ENCODE results near the gene CCDC146. TPM values are rescaled to one million over a fixed set of nuclear protein-coding genes. Genes with fewer than 3 reads are reported as not detected.

The CCDC146 gene
- total RNA-seq, 1 experiment from 2014 or later = 1.1 TPM

- no peaks in the 10 kb centered on the region for H3K4me1 Mint-ChIP-seq
- H3K4me3 Mint-ChIP-seq = no peak overlapping the region
- ChIA-PET POLR2A (no interaction called here), CTCF (no interaction called here)
- DNase-seq (ENCODE audit: low spot score) (no peak), ATAC-seq (no peak)
- TF ChIP-seq NFATC4 (CRISPR knock-in tag; IDR thresholded peaks at IDR 0.05) = no peak
- TF ChIP-seq ZNF425 (CRISPR knock-in tag; conservative IDR thresholded peaks at IDR 0.05) = no peak
- no peak for TF ChIP-seq OVOL2 (CRISPR knock-in tag; IDR thresholded peaks at IDR 0.05; ENCODE audit: borderline replicate concordance)
- TF ChIP-seq, protein P1, sequence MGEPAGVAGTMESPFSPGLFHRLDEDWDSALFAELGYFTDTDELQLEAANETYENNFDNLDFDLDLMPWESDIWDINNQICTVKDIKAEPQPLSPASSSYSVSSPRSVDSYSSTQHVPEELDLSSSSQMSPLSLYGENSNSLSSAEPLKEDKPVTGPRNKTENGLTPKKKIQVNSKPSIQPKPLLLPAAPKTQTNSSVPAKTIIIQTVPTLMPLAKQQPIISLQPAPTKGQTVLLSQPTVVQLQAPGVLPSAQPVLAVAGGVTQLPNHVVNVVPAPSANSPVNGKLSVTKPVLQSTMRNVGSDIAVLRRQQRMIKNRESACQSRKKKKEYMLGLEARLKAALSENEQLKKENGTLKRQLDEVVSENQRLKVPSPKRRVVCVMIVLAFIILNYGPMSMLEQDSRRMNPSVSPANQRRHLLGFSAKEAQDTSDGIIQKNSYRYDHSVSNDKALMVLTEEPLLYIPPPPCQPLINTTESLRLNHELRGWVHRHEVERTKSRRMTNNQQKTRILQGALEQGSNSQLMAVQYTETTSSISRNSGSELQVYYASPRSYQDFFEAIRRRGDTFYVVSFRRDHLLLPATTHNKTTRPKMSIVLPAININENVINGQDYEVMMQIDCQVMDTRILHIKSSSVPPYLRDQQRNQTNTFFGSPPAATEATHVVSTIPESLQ (CRISPR knock-in tag; IDR thresholded peaks at IDR 0.05) = no peak
- TF ChIP-seq ZBTB21 (CRISPR knock-in tag; IDR thresholded peaks at IDR 0.05; ENCODE audit: borderline replicate concordance) = no peak
- TF ChIP-seq CBFB (CRISPR knock-in tag; IDR thresholded peaks at IDR 0.05; ENCODE audit: low read depth) = no peak
- no peaks in the 10 kb centered on the region for H3K9me3 Mint-ChIP-seq
- H3K36me3 Mint-ChIP-seq = no peaks in the 10 kb centered on the region
- no peaks in the 10 kb centered on the region for H3K27me3 Mint-ChIP-seq (ENCODE audit: low read depth)
- no peak overlapping the region for H3K27ac Mint-ChIP-seq
Observed at GRCh38 chr7:77184990-77185389, 62.6 kb downstream of the CCDC146 start.

DNA sequence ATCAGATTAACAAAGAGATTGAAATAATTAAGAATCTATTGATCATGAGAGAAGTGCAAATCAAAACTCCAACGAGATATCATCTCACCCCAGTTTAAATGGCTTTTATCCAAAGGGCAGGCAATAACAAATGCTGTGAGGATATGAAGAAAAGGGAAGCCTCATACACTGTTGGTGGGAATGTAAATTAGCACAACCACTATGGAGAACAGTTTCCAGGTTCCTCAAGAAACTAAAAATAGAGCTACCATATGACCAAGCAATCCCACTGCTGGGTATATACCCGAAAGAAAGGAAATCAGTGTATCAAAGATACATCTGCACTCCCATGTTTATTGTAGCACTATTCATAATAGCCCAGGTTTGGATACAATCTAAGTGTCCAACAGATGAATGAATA, 63.5 kb downstream of the CCDC146 start:
- ChIA-PET CTCF (no interaction called here), POLR2A (no interaction called here)
- no peaks in the 10 kb centered on the region for H3K36me3 Mint-ChIP-seq
- no peak for TF ChIP-seq NR1H2 (CRISPR knock-in tag; IDR thresholded peaks at IDR 0.05)
- TF ChIP-seq, protein P2, sequence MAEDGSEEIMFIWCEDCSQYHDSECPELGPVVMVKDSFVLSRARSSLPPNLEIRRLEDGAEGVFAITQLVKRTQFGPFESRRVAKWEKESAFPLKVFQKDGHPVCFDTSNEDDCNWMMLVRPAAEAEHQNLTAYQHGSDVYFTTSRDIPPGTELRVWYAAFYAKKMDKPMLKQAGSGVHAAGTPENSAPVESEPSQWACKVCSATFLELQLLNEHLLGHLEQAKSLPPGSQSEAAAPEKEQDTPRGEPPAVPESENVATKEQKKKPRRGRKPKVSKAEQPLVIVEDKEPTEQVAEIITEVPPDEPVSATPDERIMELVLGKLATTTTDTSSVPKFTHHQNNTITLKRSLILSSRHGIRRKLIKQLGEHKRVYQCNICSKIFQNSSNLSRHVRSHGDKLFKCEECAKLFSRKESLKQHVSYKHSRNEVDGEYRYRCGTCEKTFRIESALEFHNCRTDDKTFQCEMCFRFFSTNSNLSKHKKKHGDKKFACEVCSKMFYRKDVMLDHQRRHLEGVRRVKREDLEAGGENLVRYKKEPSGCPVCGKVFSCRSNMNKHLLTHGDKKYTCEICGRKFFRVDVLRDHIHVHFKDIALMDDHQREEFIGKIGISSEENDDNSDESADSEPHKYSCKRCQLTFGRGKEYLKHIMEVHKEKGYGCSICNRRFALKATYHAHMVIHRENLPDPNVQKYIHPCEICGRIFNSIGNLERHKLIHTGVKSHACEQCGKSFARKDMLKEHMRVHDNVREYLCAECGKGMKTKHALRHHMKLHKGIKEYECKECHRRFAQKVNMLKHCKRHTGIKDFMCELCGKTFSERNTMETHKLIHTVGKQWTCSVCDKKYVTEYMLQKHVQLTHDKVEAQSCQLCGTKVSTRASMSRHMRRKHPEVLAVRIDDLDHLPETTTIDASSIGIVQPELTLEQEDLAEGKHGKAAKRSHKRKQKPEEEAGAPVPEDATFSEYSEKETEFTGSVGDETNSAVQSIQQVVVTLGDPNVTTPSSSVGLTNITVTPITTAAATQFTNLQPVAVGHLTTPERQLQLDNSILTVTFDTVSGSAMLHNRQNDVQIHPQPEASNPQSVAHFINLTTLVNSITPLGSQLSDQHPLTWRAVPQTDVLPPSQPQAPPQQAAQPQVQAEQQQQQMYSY (CRISPR knock-in tag; IDR thresholded peaks at IDR 0.05) = no peak
- no peak for TF ChIP-seq JUN (CRISPR knock-in tag; IDR thresholded peaks at IDR 0.05)
- no peak for TF ChIP-seq ETV6 (CRISPR knock-in tag; IDR thresholded peaks at IDR 0.05)
- TF ChIP-seq ZNF396 (CRISPR knock-in tag; IDR thresholded peaks at IDR 0.05; ENCODE audit: borderline replicate concordance) = no peak
- TF ChIP-seq HMGXB4 (CRISPR knock-in tag; IDR thresholded peaks at IDR 0.05) = no peak
- TF ChIP-seq AR (CRISPR knock-in tag; IDR thresholded peaks at IDR 0.05) = no peak
- no peaks in the 10 kb centered on the region for H3K4me1 Mint-ChIP-seq
- DNase-seq (ENCODE audit: low spot score) (no peak), ATAC-seq (no peak)
- H3K9me3 Mint-ChIP-seq = no peaks in the 10 kb centered on the region
- no peak overlapping the region for H3K27ac Mint-ChIP-seq
- no peak overlapping the region for H3K4me3 Mint-ChIP-seq
- no peaks in the 10 kb centered on the region for H3K27me3 Mint-ChIP-seq (ENCODE audit: low read depth)

Measured in WTC11 (cell line).